ENCODE data around the gene SIRPB2.

GRCh38 chr20:1440024-1440423 is 51.2 kb downstream of the SIRPB2 start:
- TF ChIP-seq FOXA1 (IDR thresholded peaks at IDR 0.05) (no peak), BHLHE40 (IDR thresholded peaks at IDR 0.05; ENCODE audit: borderline replicate concordance) (no peak), L3MBTL2 (conservative IDR thresholded peaks at IDR 0.05) (no peak), PKNOX1 (IDR thresholded peaks at IDR 0.05) (no peak), ARNT (IDR thresholded peaks at IDR 0.05) (no peak), LEF1 (IDR thresholded peaks at IDR 0.05; ENCODE audit: borderline replicate concordance) (no peak), FOXK2 (IDR thresholded peaks at IDR 0.05) (no peak), SP1 (IDR thresholded peaks at IDR 0.05) (no peak), TARDBP (IDR thresholded peaks at IDR 0.05) (no peak), HDGF (IDR thresholded peaks at IDR 0.05; ENCODE audit: borderline replicate concordance) (no peak), NFRKB (IDR thresholded peaks at IDR 0.05) (no peak)
